Activated T-helper 9 cell treated with anti-CD3 and anti-CD28 coated beads, Interleukin-2, amount 50 U/mL, for 16 hours (primary cell): ENCODE data around the gene METTL1.

Source experiments
- DNase-seq: peaks from one replicate; pipeline ENCODE4 v3.0.0-alpha.2; 2020; ENCODE audit warnings: low read depth

METTL1 gene

GRCh38 chr12:57736741-57737466 is 35.0 kb downstream of the METTL1 start:
- no peak for DNase-seq

- no peak for DNase-seq
Observed at GRCh38 chr12:57735952-57736740, 35.8 kb downstream of the METTL1 start.

GRCh38 chr12:57735198-57735855 is 36.6 kb downstream of the METTL1 start:
- DNase-seq: no peak

- no peak for DNase-seq
Observed at GRCh38 chr12:57734591-57734990, 37.3 kb downstream of the METTL1 start.

GRCh38 chr12:57733928-57734327 is 38.0 kb downstream of the METTL1 start:
- DNase-seq: no peak

- no peak for DNase-seq
Observed at GRCh38 chr12:57732726-57733593, 38.9 kb downstream of the METTL1 start.

GRCh38 chr12:57732270-57732669 is 39.6 kb downstream of the METTL1 start:
- DNase-seq: no peak

- no peak for DNase-seq
Observed at GRCh38 chr12:57731411-57732080, 40.4 kb downstream of the METTL1 start.

GRCh38 chr12:57730336-57731067 is 41.4 kb downstream of the METTL1 start:
- DNase-seq: no peak

- no peak for DNase-seq
Observed at GRCh38 chr12:57729321-57729844, 42.5 kb downstream of the METTL1 start.

- DNase-seq: no peak
Observed at GRCh38 chr12:57727758-57728395, 44.0 kb downstream of the METTL1 start.

- DNase-seq: no peak
Observed at GRCh38 chr12:57726884-57727757, 44.8 kb downstream of the METTL1 start.

GRCh38 chr12:57726151-57726883 is 45.6 kb downstream of the METTL1 start:
- no peak for DNase-seq

GRCh38 chr12:57725851-57726150 is 46.1 kb downstream of the METTL1 start:
- DNase-seq: no peak

GRCh38 chr12:57724936-57725740 is 46.8 kb downstream of the METTL1 start:
- DNase-seq: no peak

GRCh38 chr12:57724003-57724935 is 47.6 kb downstream of the METTL1 start:
- DNase-seq: no peak

- no peak for DNase-seq
Observed at GRCh38 chr12:57723630-57723962, 48.3 kb downstream of the METTL1 start.
